HCT116 (cell line): ENCODE results near the gene SP9. TPM values are rescaled to one million over a fixed set of nuclear protein-coding genes. Genes with fewer than 3 reads are reported as not detected.

ENCODE experiments used
- ATAC-seq: fragments of 200-7000 bp; cut with Tn5 transposase; 2 replicates; pipeline ENCODE4 v1.9.1; 2020; ENCODE audit warnings: mild to moderate bottlenecking, moderate library complexity
- BruUV-seq: library from RNA; stranded (reverse); fragments of 400-500 nt; replicated peaks from 2 replicates; lab custom pipeline; 2021; lab: Mats Ljungman, UMichigan
- CTCF ChIA-PET: fragments of 300-600 bp; sonication (Branson Sonifier 250); formaldehyde crosslinking; loops from one replicate; lab custom pipeline; 2021; ENCODE audit warnings: antibody characterized with exemption; lab: Charles Lee
- POLR2A ChIA-PET: fragments of 300-600, 350-600 bp; sonication (Branson Sonifier 250); formaldehyde crosslinking; loops from one replicate; lab custom pipeline; 2021; ENCODE audit warnings: antibody characterized with exemption; lab: Charles Lee
- RAD21 ChIA-PET, 2 experiments: fragments of 300-600 bp; sonication (Branson Sonifier 250); formaldehyde crosslinking; loops; one replicate each; lab custom pipeline; 2023; ENCODE audit warnings: low total read pairs in 2 of 2; ENCODE audit not compliant: uncharacterized antibody in 2 of 2, unreplicated experiment in 2 of 2, low non-redundant PET in 1 of 2; lab: Charles Lee
- DNase-seq: peaks from one replicate; pipeline ENCODE4 v3.0.0-alpha.2; 2010; ENCODE audit warnings: low read depth, low spot score
- H2AFZ ChIP-seq: fragments of 200-600 bp; shearing (Covaris generic), sonication (generic); 2 replicates; pipeline ENCODE4 v1.6.1; 2017; ENCODE audit warnings: low read depth, mixed run types, mixed read lengths, antibody characterized with exemption, low read length; ENCODE audit not compliant: poor library complexity, severe bottlenecking
- H3K27ac ChIP-seq: 2 replicates; pipeline ENCODE4 v1.5.1; 2012; ENCODE audit warnings: low read depth, low read length
- H3K27me3 ChIP-seq: fragments of 200-600 bp; sonication (generic); 2 replicates; pipeline ENCODE4 v1.6.1; 2016; ENCODE audit warnings: mixed run types, low read length, mixed read lengths; ENCODE audit not compliant: insufficient read depth
- H3K36me3 ChIP-seq, 2 experiments: fragments of 200-500 bp in 1 of 2; fragments of 200-600 bp in 1 of 2; sonication (Bioruptor generic) in 1 of 2; sonication (generic) in 1 of 2; 2 replicates each; pipeline versions ENCODE4 v1.5.1 to v1.6.1; 2014 to 2016; ENCODE audit warnings: low read length in 2 of 2, inconsistent platforms in 1 of 2, mixed read lengths in 1 of 2, mixed run types in 1 of 2; ENCODE audit not compliant: insufficient read depth in 2 of 2, control insufficient read depth in 1 of 2
- H3K4me1 ChIP-seq, 2 experiments: fragments of 200-600 bp in 1 of 2; sonication (generic) in 1 of 2; 2 replicates each; pipeline versions ENCODE4 v1.5.1 to v1.6.1; 2012 to 2017; ENCODE audit warnings: low read length in 2 of 2, inconsistent platforms in 1 of 2, mild to moderate bottlenecking in 1 of 2, mixed read lengths in 1 of 2, mixed run types in 1 of 2, moderate library complexity in 1 of 2; ENCODE audit not compliant: insufficient read depth in 2 of 2, control insufficient read depth in 1 of 2
- H3K4me2 ChIP-seq: fragments of 200-600 bp; sonication (generic); 2 replicates; pipeline ENCODE4 v1.6.1; 2017; ENCODE audit warnings: mixed run types, low read length, mixed read lengths
- H3K4me3 ChIP-seq, 2 experiments: fragments of 200-600 bp in 1 of 2; sonication (generic) in 1 of 2; replicated peaks in 1 of 2; 2 replicates each; pipeline ENCODE4 v1.5.1; 2011 to 2016; ENCODE audit warnings: low read length in 2 of 2, control low read depth in 1 of 2, low read depth in 1 of 2, mild to moderate bottlenecking in 1 of 2, mixed read lengths in 1 of 2, mixed run types in 1 of 2
- H3K79me2 ChIP-seq: fragments of 200-600 bp; sonication (generic); 2 replicates; pipeline ENCODE4 v1.6.1; 2017; ENCODE audit warnings: mild to moderate bottlenecking, mixed run types, low read length, moderate library complexity, mixed read lengths; ENCODE audit not compliant: insufficient read depth
- H3K9ac ChIP-seq: fragments of 200-600 bp; sonication (generic); 2 replicates; pipeline ENCODE4 v1.6.1; 2016; ENCODE audit warnings: low read length, mixed read lengths
- H3K9me2 ChIP-seq: fragments of 200-600 bp; sonication (generic), shearing (Covaris generic); 2 replicates; pipeline ENCODE4 v1.6.1; 2017; ENCODE audit warnings: mixed run types, mild to moderate bottlenecking, moderate library complexity; ENCODE audit not compliant: insufficient read depth
- H3K9me3 ChIP-seq, 2 experiments: fragments of 200-500 bp in 1 of 2; fragments of 200-600 bp in 1 of 2; sonication (Bioruptor generic) in 1 of 2; sonication (generic) in 1 of 2; 2 replicates each; pipeline ENCODE4 v1.6.1; 2014 to 2017; ENCODE audit warnings: low read length in 2 of 2, mixed read lengths in 2 of 2, inconsistent platforms in 1 of 2, low read depth in 1 of 2, mild to moderate bottlenecking in 1 of 2, mixed run types in 1 of 2, moderate library complexity in 1 of 2; ENCODE audit not compliant: control insufficient read depth in 1 of 2, insufficient read depth in 1 of 2
- H4K20me1 ChIP-seq: fragments of 200-600 bp; sonication (generic), shearing (Covaris generic); 2 replicates; pipeline ENCODE4 v1.6.1; 2017; ENCODE audit warnings: mixed run types, mild to moderate bottlenecking, moderate library complexity; ENCODE audit not compliant: insufficient read depth
- CBX3 ChIP-seq: IDR thresholded peaks from 2 replicates; pipeline ENCODE4 v1.6.1; 2012; ENCODE audit warnings: low read depth
- CEBPB ChIP-seq: IDR thresholded peaks from 2 replicates; pipeline ENCODE4 v1.6.1; 2012; ENCODE audit warnings: low read depth
- CTCF ChIP-seq, 3 experiments: fragments of 200-600 bp in 1 of 3; sonication (generic) in 1 of 3; IDR thresholded peaks in 2 of 3; conservative IDR thresholded peaks in 1 of 3; 2 replicates each; pipeline ENCODE4 v1.5.1; 2012 to 2017; ENCODE audit warnings: low read depth in 2 of 3, low read length in 2 of 3, antibody characterized with exemption in 1 of 3, borderline replicate concordance in 1 of 3, control low read depth in 1 of 3, mild to moderate bottlenecking in 1 of 3, mixed read lengths in 1 of 3, mixed run types in 1 of 3, moderate library complexity in 1 of 3; ENCODE audit not compliant: insufficient read depth in 1 of 3
- ELF1 ChIP-seq: IDR thresholded peaks from 2 replicates; pipeline ENCODE4 v1.6.1; 2012; ENCODE audit warnings: low read depth, borderline replicate concordance
- EZH2phosphoT487 ChIP-seq: fragments of 200-600 bp; IDR thresholded peaks from 2 replicates; pipeline ENCODE4 v1.6.1; 2018; ENCODE audit warnings: antibody characterized with exemption, borderline replicate concordance
- FOSL1 ChIP-seq: IDR thresholded peaks from 2 replicates; pipeline ENCODE4 v1.6.1; 2012; ENCODE audit warnings: low read depth
- MAX ChIP-seq: IDR thresholded peaks from 2 replicates; pipeline ENCODE4 v1.6.1; 2012
- POLR2A ChIP-seq: IDR thresholded peaks from 2 replicates; pipeline ENCODE4 v1.7.0; 2011; ENCODE audit warnings: borderline replicate concordance; ENCODE audit not compliant: insufficient read depth, insufficient read length; ENCODE audit errors: extremely low read depth
- POLR2AphosphoS5 ChIP-seq: IDR thresholded peaks from 2 replicates; pipeline ENCODE4 v1.6.1; 2011; ENCODE audit warnings: mild to moderate bottlenecking, low read depth, low read length, moderate library complexity
- RAD21 ChIP-seq: IDR thresholded peaks from 2 replicates; pipeline ENCODE4 v1.6.1; 2012; ENCODE audit warnings: low read depth, mild to moderate bottlenecking
- SRF ChIP-seq: IDR thresholded peaks from 2 replicates; pipeline ENCODE4 v1.6.1; 2012; ENCODE audit warnings: low read depth
- TCF7L2 ChIP-seq: IDR thresholded peaks from 2 replicates; pipeline ENCODE4 v1.7.0; 2011; ENCODE audit warnings: borderline replicate concordance, inconsistent platforms; ENCODE audit not compliant: insufficient read depth, insufficient read length; ENCODE audit errors: extremely low read depth
- YY1 ChIP-seq: IDR thresholded peaks from 2 replicates; pipeline ENCODE4 v1.6.1; 2011; ENCODE audit warnings: low read length, low read depth, moderate library complexity, mild to moderate bottlenecking; ENCODE audit not compliant: insufficient replicate concordance; ENCODE audit errors: extremely low read depth
- ZNF274 ChIP-seq: fragments of 200-500 bp; sonication (Bioruptor generic); IDR thresholded peaks from 2 replicates; pipeline ENCODE4 v1.6.1; 2014; ENCODE audit warnings: mild to moderate bottlenecking, low read depth, low read length, inconsistent platforms
- intact Hi-C: fragments of 100-400 bp; cut with micrococcal nuclease; formaldehyde crosslinking; loops from 2 replicates; pipeline ENCODE4 v1.10.0; 2022
- total RNA-seq: library from RNA; stranded (reverse); gene quantifications from one replicate; pipeline ENCODE4 v1.2.1, GENCODE V29; 2021; ENCODE audit not compliant: unreplicated experiment

Gene SP9
- total RNA-seq, 1 experiment from 2014 or later = 0.69 TPM

- CTCF ChIA-PET = no interaction called here
- no peaks in the 10 kb centered on the region for H3K27me3 ChIP-seq
- H3K79me2 ChIP-seq = no peaks in the 10 kb centered on the region
- H3K36me3 ChIP-seq = no peaks in the 10 kb centered on the region
- RAD21 ChIA-PET = no interaction called here
- peak overlapping the region; percentile 38 to 55 for H3K4me3 ChIP-seq
- no peak for DNase-seq
- peak overlapping the region; percentile 79 for H3K4me2 ChIP-seq
- no peaks in the 10 kb centered on the region for H4K20me1 ChIP-seq
- peak overlapping the region; percentile 0; the same call in 1 of the 2 replicates for H3K9ac ChIP-seq
- no peaks in the 10 kb centered on the region for H3K9me2 ChIP-seq
- intact Hi-C loops = loop anchor here (10.0 kb wide), 1 partner anchor 368 kb away; the partner anchor contains the start of gene SP3
- H3K9me3 ChIP-seq = no peaks in the 10 kb centered on the region
- H3K4me1 ChIP-seq = peaks cover 2 to 17% of the 10 kb centered on the region in 2 experiments; a peak in 2 of 4 replicates
- POLR2A ChIA-PET = no interaction called here
- peak; percentile 10 for ATAC-seq
- peak overlapping the region; percentile 41 for H2AFZ ChIP-seq
- H3K27ac ChIP-seq = no peak overlapping the region
- TF ChIP-seq MAX (no peak), CTCF (IDR thresholded peaks at IDR 0.05 in 2 of 3, conservative IDR thresholded peaks at IDR 0.05 in 1 of 3; ENCODE audit: borderline replicate concordance in 1 of 3, insufficient read depth in 1 of 3, low read depth in 2 of 3, low read length in 2 of 3) (0 out of 6 replicates have a peak, but pooled peaks of 1 of the 3 experiments have one; percentile 13)
- no TSS peak for BruUV-seq
Measured at GRCh38 chr2:174332217-174332963, 2.4 kb upstream of the SP9 start.

- Histone ChIP-seq H3K4me3 (peak overlapping the region in 1 of 2 experiments; percentile 55; a peak in 1 of 4 replicates), H3K27me3 (no peaks in the 10 kb centered on the region), H3K79me2 (no peaks in the 10 kb centered on the region), H3K27ac (no peak overlapping the region), H3K9me3 (no peaks in the 10 kb centered on the region), H4K20me1 (no peaks in the 10 kb centered on the region), H2AFZ (peak overlapping the region; percentile 41), H3K36me3 (no peaks in the 10 kb centered on the region), H3K9me2 (no peaks in the 10 kb centered on the region), H3K9ac (no peak overlapping the region), H3K4me2 (peak overlapping the region; percentile 79), H3K4me1 (peaks cover 2 to 23% of the 10 kb centered on the region in 2 experiments; a peak in 2 of 4 replicates)
- ChIA-PET CTCF (no interaction called here), RAD21 (no interaction called here), POLR2A (no interaction called here)
- intact Hi-C loops = loop anchor here (10.0 kb wide), 1 partner anchor 368 kb away; the partner anchor contains the start of gene SP3
- no peak for DNase-seq
- BruUV-seq = no TSS peak
- ATAC-seq = no peak
- TF ChIP-seq EZH2phosphoT487 = no peak
- TF ChIP-seq TCF7L2 = no peak
- no peak for TF ChIP-seq MAX
- no peak for TF ChIP-seq SRF
- TF ChIP-seq ZNF274 = no peak
- no peak for TF ChIP-seq RAD21
- TF ChIP-seq POLR2A = no peak
- TF ChIP-seq ELF1 = no peak
- TF ChIP-seq POLR2AphosphoS5 = no peak
- no peak for TF ChIP-seq FOSL1
- TF ChIP-seq CBX3 = no peak
- no peak for TF ChIP-seq YY1
- TF ChIP-seq CEBPB = no peak
Measured at GRCh38 chr2:174333017-174333371, 1.8 kb upstream of the SP9 start.
